ENCODE measurements around the gene CHRNA4.
A peak's percentile ranks its signal among the peaks of the same experiment; 100 is the strongest.
"Not testable (repeated sequence)": the region's sequence is repeated elsewhere in the genome, so short reads cannot be mapped to it uniquely, and the experiment has no call there.

Gene CHRNA4

DNA sequence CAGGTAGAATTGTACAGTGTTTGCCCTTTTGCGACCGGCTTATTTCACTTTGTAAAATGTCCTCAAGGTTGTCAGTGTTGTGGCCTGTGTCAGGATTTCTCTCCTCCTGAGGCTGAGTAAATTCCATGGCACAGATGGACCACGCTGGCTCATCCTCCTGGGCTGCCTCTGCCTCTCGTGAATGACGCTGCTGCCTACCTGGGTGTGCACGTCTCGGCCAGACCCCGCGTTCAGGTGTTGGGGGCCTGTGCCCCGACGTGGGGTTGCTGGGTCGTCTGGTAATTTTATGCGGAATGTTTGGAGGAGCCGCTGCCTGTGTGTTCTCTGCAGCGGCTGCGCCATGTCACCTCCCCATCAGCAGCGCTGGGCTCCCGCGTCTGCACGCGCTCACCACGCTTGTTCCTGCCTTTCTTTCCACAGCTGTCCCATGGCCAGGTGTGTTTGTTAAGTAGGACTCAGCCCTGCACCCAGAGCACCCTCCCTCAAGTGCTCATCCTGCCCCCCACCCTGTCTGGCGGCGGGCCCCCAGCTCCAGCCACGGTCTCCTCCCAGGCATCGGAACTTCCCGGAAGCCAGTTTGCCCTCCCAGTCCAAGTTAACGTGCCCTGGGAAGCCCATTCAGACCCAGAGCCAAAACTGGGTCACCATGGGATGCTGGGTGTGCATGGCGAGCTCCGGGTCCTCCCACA, 36.1 kb upstream of the CHRNA4 start:
- no peak for DNase-seq

DNA sequence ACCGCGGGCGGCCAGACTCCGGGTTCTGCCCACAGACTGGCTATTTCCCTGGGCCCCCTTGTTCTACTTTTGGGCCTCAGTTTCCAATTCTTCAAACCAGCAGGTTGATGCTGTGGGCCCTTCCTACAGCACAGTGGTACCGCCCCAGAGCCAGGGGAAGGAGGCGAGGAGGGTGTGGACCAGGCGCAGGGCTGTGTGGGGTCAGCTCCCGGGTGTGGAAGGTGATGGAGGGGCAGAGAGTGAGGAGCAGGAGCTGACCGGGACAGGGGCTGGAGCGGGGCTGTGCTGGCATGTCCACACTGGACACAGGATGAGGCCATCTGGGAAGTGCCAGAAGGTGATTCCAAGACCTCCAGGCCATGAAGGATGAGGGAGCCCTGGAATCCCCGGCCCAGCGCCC, 35.2 kb upstream of the CHRNA4 start:
- no peak for DNase-seq

GRCh38 chr20:63395723-63396122, 34.6 kb upstream of the CHRNA4 start:
- DNase-seq = no peak

- DNase-seq = no peak
Observed at GRCh38 chr20:63394920-63395455, 33.8 kb upstream of the CHRNA4 start.

DNA sequence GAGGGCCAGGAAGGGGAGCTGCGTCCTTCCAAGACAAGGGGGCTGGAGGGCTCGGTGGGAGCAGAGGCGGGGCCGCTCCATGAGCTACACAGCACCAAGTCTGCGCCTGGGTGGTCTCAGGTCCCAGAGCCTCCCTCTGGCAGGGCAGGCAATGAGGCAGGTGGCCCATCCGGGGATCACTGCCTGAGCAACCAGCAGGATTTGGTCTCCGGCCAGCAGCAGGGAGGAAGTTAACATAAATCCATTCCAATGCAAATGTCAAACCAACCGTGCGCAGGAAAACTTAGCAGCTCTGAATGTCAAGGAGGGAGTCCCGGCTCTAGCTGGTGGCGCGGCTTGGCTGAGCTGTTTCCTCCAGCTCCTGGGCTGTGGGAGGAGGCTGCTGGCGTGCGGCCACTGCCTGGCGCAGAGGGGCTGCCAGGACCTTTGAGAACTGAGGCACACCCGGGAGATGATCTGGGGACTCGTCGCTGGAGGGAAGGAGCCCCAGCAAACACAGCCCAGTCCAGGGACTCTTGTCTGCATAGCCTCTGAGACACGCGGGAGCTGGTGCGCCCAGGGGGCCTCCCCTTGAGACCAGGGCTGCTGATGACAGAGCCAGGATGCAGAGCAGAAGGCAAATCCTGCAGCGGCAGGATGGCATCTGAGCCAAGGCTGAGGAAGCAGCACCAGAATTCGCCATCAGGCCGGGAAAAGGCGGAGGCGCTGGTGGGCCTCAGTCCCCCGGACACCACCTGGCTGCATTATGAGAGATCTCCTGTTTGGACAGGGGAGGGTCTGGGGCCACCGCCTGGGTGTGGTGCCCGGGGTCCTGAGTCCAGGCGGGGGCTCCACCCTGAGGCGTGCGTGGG, 33.1 kb upstream of the CHRNA4 start:
- DNase-seq = no peak

- no peak for DNase-seq
Observed at GRCh38 chr20:63393566-63393965, 32.4 kb upstream of the CHRNA4 start.

DNA sequence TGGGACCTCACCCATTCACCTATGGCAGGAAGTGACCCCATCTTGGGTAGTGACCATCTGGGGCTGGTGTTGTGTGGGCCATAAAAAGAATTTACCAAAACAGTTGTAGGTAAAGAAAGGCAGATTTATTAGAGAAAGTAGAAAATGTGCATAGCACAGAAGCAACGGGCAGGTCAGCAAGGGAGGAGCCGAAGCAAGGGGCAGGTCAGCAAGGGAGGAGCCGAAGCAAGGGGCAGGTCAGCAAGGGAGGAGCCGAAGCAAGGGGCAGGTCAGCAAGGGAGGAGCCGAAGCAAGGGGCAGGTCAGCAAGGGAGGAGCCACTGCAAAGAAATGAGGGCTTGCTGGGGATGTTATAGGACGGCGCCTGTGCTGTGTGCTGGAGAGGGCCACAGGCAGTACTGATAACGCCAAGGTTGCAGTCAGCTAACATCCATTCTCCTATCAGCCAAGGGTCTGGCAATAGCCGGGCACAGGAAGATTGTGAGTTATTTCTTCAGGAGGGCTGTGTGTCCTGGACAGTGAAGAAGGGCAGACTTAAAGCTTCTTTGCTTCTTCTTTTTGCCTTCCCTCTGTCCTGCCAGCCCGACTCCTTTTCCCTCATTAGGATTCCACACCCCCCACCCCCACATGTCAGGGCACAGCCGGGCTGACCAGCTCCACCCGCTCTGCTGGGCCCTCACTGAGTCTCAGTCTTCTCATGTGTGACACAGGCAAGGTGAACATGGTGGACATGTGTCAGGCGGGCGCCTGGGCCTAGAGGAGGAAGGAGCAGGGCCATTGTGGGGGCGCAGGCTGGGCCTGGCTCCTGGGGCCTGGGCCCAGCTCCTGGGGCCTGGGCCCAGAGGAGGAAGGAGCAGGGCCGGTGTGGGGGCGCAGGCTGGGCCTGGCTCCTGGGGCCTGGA, 31.6 kb upstream of the CHRNA4 start:
- DNase-seq = no peak

- no peak for DNase-seq
Observed at GRCh38 chr20:63387917-63388316, 26.8 kb upstream of the CHRNA4 start.

DNA sequence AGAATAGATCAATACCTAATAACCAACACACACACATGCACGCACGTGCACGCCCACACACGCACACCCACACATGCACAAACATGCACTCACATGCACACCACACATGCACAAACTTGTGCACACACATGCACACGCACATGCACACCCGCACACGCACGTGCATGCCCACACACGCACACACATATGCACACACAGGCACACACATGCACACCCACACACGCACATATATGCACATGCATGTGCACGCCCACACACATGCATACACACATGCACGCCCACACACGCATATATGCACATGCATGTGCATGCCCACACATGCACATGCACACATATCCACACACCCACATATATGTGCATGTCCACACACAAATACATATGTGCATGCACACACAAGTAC, 26.2 kb upstream of the CHRNA4 start:
- DNase-seq = no peak

- DNase-seq = no peak
Observed at GRCh38 chr20:63386491-63386890, 25.3 kb upstream of the CHRNA4 start.

DNA sequence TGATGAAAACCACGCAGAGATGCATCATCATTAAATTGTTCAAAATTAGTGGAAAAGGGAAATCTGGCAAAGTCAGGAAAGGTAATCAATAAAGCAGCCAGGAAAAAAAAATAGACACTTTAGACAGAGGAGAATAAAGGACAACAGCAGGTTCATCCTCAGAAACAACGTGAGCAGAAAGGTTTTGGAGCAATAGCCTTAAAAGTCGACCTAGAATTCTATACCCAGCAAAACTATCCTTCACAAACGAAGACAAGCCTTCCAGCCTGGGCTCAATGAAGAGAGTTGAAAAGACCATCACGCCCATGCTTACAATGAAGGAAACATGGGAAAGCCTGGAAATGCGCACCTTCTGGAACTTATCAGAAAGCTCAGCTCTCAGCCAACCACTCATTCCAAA, 24.7 kb upstream of the CHRNA4 start:
- DNase-seq = no peak

DNA sequence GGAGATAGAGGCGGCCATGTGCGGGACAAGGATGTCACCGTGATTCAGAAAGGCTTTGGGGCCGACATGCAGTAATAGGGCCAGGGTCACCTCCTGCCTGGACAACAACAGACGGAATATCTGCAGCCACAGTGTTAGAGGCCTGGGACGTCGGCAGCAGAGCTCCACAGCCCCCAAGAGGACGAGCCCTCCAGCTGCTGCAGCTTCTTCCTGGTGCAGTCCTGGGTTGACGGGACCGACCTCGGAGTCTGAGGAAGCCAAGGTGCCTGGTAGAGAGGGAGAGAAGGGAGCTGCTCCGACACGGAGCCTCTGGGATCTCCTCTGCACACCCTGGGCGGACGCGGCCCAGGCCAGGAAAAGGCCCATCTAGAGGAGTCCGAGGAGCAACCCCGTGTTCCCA, 23.2 kb upstream of the CHRNA4 start:
- no peak for DNase-seq

DNA sequence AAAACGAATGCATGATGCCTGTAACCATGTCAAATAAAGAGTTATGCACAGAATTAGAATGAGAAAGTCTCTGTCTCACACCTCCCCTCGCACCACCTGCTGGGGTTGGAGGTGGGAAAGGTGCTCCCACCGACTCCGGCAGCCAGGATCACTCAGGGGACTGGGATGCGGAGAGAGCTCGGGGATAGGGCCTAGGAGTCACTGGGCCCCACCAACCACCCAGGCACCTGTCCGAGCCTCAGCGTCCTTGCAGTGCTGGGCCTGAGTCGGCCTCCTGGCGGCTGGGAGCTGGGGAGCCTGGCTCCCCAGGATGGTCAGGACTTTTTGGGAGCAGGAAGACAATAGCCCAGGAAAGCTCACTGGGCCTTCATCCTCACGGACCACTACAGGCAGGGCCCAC, 22.4 kb upstream of the CHRNA4 start:
- DNase-seq = no peak

- DNase-seq = no peak
Observed at GRCh38 chr20:63382551-63383300, 21.6 kb upstream of the CHRNA4 start.

DNA sequence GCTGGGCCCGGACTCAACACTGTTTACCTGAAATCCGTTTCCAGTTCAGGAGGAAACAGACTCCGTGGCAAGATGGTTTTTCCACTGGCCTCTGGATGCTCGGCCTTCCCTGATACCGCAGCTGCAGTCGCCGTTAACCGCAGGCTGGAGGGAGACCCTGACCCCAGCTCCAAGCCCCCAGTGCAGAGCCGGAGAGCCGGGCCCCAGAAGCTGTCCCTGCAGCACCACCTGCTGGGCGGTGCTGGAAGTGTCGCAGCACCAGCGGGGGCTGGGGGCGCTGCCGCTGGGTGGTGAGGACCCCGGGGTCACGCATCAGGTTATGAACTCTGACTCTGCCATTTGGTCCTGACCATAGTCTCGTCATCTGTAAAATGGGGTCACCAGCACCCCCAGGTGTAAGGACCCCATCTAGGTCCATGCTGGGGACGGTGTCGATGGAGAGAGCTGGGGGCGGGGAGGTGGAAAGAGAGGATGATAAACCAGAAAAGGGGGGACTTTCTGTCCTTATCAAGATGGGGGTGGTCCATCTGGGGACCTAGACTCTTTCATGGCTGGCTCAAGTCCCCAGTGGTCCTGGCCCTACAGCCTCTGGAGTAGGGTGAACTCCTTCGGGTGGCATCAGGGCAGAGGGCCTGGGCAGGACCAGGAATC, 20.8 kb upstream of the CHRNA4 start:
- peak; percentile 28 to 31 for DNase-seq

GRCh38 chr20:63380346-63380870, 19.3 kb upstream of the CHRNA4 start:
- DNase-seq = no peak

GRCh38 chr20:63379872-63380271, 18.7 kb upstream of the CHRNA4 start:
- DNase-seq = not testable (repeated sequence)

DNA sequence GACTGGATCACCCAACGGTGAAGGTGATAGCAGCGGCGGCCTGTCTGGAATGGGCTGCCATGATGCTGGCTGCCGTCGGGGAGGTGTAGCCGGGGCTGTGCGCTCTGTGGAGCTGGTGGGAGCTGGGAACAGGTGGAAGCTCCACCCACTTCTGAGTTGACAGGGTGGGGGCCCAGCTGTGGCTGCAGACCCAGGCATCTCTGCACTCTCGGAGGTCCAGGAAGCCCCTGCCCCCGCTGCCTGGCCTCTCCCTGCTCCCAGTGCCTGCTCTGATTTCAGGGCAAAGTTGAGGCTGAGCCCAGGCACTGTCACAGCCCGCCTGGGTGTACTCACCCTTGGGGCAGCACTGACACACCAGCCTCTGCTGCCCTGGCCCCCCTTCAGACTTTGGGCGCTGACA, 18.1 kb upstream of the CHRNA4 start:
- no peak for DNase-seq

DNA sequence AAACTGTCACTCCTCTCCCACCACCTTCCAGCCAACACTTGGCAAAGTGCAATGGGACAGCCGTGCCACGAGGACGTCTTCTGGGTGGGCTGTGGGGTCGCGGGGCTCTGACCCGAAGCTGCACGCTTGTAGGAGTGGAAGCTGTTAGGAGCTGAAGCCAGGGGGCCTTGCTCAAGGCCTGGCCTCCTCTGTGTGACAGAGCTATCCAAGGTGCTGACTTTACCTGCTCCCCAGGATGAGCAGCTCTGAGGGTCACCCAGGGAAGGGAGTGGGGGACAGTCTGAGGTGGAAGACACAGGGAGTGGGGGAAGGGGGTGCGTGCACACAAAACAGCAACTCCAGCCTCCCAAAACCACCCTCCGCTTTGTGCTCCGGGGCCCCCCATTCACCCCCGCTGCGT, 17.5 kb upstream of the CHRNA4 start:
- no peak for DNase-seq

DNA sequence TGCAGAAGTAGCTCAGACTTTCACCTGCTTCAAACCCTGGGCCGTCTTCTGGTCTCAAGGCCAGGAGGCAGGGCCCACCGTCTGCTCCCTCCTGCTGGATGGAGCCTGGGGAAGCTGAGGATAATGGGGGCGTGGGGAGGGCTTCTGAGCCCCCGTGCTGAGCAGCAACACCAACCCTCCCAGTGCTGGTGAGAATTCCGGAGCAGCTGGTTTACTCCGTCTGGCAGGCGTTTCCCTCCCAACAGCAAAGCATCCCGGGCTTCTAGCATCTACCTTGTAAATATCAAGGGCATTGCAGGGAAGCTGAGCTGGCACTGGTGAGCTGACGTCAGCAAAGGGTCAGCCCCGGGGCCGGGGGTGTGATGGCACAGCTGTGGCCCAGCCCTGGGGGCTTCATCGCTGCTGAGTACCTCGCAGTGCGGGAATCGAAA, 16.8 kb upstream of the CHRNA4 start:
- DNase-seq = no peak

DNA sequence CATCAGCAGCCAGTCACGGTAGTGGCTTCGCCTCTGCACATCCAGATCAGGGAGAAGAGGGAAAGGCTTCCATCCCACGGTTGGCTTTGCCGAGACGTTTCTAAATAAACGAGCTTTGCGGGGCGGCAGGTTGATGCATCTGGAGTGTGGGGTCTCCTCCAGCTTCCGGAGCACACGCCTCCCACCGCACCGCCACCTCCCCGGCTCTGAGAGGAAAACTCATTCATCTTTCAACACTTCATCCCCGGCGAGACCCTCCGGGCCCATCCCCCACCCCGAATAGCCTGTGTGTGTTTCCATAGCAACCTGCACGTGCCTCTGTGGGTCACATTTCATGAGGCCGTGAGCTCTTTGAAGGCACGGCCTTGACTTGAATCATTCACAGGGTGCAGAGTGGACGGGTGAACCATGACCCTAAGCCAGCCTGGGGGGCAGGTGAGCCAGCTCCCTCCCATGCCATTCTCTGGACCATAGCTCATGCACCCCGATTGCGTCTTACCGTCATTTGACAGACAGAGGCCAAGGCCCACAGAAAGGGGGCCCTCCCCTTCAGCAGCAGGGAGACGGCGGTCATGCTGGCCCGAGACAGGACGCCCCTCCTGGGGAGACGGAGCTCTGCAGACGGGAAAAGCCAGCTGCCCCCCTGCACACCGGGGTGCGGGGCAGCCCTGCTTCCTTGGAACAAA, 16.2 kb upstream of the CHRNA4 start:
- no peak for DNase-seq

Measured in activated CD4-positive, alpha-beta T cell treated with anti-CD3 and anti-CD28 coated beads for 4 hours (primary cell).